ENCODE data around the gene ITPRIPL2.

Gene ITPRIPL2

DNA sequence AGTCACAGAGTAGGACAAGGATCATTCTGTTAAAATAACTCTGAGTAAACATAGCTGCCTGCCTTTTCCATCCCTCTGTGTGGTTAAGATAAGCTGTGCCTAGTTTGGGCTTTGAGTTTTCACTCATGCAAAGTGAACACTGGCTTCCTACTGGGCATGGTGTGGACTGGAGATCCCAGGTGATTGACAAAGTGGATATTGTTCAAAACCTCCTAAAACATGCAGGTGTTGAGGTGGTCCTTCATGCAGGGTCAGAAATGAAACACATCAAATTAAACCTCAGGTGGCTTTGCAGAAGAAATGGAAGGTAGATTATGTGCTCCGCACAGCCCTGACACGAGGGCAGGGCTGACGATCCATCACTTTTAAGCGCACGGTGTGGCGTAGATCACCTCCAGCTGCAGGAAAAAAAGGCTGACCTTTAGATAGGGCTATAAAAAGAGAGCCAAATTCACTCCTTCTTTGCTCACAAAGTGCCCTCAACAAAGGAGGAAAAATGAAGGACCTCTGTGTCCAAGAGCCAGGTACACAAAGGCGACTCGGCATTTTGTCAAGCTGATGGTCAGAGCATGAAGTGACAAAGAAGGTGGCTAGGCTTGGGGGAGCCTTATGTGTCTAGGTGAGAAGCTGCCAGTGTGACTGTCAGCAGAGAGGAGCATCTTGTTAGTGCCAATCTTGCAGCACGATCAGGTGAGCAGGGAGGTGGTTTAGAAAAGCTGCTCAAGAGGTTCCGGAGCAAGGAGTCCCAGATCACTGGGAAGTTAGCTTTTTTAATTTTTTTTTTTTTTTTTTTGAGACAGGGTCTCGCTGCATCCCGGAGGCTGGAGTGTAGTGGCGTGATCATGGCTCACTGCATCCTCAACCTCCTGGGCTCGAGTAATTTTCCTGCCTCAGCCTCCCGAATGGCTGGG lies 19.9 kb upstream of the ITPRIPL2 start:
- DNase-seq, result no peak

DNA sequence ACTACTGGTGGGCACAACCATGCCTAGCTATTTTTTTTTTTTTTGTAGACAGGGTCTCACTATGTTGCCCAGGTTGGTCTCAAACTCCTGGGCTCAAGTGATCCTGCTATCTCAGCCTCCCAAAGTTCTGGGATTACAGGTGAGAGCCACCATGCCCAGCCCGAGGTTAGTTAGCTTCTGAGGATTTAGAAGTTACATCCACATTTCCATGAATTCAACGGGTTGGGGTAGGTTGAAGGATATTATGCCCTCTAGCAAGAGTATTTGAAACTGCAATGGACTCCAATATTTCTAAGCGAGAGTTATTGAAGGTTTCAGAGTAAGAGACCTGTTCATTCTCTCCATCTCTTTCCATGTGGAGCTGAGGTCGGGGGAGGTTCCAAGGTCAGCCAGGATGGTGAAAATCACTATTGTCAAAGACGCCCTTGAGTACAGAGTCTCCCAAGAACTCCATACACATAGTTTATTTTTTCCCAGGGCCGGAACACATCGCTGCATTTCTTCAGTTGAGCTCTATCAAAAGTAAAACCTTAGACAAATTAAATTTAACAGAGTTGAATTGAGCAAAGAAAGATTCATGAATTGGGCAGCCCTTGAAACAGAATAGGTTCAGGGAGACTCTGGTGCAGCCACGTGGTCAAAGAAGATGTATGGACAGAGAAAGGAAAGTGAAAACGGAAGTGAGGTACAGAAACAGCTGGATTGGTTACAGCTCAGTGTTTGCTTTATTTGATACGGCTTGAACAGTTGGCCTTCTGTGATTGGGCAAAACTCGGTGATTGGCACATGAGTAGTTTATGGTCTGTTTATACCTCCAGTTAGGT lies 19.0 kb upstream of the ITPRIPL2 start:
- DNase-seq, result peak in 1 of 2 experiments; percentile 14

DNA sequence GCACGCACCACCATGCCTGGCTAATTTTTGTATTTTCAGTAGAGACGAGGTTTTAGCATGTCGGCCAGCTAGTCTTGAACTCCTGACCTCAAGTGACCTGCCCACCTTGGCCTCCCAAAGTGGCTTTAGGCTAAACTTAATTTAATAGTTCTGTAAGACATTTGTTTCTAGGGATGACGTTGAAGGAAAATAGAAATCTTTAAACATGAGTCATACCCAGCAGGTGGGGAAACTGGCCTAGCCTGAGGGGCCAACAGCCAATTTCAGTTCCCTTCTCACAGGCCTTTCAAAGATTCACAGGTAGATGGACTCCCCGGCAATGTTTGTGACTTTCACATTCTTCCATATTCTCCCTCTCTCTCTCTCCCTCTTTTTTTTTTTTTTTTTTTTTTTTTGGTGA lies 18.1 kb upstream of the ITPRIPL2 start:
- no peak for DNase-seq

DNA sequence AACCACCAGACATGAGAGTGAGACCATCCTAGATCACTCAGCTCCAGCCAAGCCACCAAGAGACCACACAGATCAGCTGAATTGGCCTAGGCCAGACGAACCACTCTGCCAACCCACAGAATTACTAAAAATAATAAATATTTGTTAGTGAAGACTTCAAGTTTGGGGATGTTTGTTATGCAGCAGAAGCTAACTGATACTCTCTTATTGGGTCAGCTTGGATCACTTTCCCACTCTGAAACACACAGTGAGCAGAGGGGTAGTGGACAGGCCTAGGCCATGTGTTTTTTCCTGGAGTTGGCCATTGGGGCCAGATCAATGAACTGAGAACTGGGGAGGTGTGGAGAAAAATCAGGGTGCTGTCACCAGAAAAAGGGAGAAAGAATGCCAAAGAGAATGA lies 15.6 kb upstream of the ITPRIPL2 start:
- DNase-seq, result no peak

DNA sequence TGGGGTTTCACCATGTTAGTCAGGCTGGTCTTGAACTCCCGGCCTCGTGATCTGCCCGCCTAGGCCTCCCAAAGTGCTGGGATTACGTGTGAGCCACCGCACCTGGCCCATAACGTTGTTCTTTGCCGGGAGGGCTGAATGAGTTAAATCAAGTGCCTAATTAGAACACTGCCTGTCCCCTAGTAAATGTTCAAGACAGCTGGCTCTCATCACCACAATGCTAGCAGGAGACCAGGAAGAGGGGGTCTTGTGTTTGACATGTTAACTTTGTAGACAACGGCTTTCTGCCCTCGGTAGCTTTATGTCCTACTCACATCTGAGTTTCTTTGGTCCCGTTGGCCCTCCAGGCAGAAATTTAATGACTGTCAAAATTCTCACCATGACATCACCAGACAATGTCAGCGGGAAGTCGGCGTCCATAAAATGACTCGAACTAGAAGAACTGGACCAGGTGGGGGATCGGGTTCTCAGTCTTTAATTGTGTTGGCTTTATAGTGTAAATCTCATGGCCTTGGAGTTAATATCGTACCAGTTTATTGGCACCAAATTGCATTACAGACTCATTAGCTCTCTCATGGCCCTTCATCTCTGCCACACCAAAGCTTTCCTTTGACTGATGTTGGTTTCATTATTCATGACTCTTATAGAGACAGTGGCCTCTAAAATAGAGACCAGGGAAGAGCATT lies 11.4 kb upstream of the ITPRIPL2 start:
- no peak for DNase-seq

DNA sequence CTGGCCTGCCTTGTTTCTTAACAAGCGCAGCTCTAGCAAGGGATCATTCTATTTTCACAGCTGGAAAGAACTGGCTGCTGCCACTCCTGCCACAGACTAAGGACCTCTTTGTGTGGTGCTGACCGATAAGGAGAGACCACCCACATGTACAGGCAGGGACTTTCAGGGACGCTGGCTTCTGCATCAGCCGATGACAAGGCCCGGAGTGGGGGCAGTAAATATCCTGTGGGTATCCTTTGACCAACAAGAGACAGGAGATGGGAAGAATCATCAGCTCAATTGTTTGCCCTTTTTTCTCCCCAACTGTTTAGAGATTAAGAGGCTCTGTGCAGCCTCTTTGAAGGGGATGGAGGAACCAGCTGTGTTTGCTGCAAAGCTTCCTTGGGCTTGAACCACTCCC lies 9.2 kb upstream of the ITPRIPL2 start:
- no peak for DNase-seq

DNA sequence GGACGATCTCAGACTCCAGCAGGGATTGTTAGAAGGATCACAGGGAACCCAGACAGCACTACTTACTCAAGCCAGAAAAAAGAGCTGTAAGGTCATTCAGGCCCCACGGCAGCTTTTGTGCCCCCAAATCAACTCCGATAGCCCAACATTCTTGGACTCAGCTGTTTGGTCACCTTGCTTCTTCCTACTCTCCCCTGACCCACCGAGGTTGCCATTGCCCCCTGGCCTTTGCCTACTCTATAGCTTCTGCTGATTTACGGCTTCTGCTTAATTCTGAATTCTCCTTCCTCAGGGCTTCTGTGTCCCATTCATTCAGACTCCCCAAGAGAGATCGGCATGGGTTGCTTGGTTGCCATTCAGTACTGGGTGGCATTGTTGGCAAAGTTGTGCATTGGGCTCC lies 8.6 kb upstream of the ITPRIPL2 start:
- DNase-seq, result no peak

DNA sequence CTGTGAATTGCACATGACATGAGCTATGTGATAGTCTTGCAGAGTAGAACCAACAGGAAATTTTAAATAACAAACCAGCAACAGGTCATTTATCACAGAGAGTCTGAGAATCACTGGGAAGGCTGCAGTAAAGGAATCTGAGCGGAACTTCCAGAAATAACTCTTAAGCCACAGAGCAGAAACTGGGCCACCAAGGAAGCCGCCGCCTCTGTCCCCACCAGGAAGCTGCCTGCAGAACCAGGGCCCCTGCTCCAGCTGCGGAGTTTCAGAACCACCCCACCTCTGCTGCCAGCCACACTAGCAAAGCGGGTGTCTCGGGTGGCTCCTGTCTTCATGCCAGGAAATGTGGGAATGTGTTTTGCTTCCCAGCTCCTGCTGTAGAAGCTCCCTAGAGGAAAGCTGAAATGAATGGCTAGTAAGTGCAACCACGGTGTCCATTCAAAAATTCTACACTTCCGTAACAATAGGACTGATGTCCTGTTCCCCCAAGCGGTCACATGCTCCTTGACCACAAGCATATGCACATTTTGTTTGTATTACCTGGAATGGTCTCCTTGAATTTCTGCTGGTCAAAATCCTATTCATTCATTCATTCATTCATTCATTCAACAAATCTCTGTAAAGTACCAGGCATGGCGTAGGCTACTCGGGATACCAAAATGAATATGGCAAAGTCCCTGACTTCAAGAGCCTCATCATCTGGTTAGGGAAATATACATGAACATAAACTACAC lies 7.7 kb upstream of the ITPRIPL2 start:
- no peak for DNase-seq

DNA sequence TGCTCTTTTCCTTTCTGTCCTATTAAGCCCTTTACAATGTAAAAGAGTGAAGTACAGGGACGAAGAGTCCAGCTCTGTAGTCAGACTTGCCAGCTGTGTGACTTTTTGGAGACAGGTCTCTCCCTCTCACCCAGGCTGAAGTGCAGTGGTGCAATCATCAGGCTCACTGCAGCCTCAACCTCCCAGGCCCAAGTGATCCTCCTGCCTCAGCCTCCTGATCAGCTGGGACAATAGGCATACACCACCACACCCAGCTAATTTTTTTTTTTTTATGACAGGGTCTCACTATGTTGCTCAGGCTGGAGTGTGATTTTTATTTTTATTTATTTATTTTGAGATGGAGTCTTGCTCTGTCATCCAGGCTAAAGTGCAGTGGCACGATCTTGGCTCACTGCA lies 7.1 kb upstream of the ITPRIPL2 start:
- DNase-seq, result no peak

DNA sequence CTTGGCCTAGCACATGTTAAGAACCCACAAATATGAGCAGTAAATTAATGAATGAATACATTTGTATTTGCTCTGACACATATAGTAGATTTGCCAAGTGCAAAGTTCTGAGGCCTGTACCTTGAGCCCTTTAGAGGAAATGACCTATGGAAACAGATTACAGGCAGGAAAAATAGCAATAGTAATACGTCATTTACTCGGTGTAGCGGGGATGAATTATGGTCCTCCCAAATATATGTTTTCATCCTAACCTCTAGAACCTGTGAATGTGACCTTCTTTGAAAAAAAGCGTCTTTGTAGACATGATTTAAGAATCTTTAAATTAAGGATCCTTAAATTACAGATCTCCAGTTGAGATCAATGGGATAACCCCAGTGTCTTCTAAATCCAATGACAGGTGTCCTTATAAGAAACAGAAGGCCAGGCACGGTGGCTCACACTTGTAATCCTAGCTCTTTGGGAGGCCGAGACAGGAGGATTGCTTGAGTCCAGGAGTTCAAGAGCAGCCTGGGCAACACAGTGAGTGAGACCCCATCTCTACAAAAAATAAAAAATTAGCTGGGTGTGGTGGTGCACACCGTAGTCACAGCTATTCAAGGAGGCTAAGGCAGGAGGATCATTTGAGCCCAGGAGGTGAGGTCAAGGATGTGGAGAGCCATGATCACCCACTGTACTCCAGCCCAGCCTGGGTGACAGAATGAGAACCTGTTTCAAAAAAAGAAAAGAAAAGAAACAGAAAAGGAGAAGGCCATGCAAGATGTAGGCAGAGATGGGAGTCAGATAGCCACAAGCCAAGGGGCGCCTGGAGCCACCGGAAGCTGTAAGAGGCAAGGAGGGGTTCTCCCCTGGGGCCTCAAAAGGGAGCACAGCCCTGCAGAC lies 5.1 kb upstream of the ITPRIPL2 start:
- no peak for DNase-seq

DNA sequence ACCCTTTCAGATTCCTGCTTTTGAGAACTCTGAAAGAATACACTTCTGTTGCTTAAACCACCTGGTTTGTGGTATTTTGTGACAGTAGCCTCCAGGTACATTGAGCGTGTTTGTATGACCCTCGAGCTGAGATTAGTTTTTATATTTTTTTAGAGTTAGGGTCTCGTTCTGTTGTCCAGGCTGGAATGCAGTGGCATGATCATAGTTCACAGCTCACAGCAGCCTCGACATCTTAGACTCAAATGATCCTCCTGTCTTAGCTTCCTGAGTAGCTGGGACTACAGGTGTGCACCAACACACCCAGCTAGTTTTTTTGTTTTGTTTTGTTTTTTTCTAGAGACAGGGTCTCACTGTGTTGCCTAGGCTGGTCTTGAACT lies 4.5 kb upstream of the ITPRIPL2 start:
- no peak for DNase-seq

DNA sequence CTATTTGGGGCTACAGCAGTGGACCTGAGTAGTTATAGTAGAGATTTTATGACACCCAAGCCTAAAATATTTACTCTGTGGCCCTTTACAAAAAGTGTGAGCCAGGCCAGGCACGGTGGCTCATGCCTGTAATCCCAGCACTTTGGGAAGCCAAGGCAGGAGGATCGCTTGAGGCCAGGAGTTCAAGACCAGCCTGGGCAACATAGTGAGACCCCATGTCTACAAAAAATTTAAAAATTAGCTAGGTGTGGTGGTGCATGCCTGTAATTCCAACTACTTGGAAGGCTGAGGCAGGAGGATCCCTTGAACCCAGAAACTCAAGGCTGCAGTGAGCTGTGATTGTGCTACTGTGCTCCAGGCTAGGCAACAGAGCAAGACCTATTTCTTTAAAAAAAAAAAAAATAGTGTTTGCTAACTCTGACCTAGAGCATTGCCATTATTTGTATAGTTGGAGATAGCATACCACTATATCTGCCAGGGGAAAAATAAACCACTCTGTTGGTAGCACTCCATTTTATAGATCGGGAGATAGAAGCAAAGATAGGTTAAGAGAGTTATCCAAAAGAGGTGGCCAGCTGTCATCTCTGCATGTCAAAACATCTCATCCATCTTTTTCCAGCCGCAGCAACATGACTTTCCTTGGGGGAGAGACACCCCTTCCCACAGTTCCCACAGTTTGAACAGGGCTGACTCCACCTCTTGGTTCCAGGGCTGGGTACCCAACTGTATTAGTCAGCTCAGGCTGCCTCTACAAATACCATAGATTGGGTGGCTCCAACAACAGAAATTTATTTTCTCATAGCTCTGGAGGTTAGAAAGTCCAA lies 3.0 kb upstream of the ITPRIPL2 start:
- DNase-seq, result no peak

DNA sequence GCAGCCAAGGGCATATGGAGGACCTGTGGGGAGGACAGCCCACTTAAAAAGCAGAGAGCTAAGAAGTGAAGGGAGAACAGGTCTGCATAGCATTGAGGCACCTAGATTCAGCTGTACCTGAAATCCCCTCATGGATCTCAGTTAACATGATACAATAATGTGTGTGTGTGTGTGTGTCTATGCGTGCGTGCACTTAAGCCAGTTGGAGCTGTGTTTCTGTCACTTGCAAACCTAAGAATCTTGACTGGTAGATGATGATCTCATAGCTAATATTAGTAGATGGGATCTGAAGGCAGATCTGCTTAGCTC lies 1.7 kb upstream of the ITPRIPL2 start:
- no peak for DNase-seq

DNA sequence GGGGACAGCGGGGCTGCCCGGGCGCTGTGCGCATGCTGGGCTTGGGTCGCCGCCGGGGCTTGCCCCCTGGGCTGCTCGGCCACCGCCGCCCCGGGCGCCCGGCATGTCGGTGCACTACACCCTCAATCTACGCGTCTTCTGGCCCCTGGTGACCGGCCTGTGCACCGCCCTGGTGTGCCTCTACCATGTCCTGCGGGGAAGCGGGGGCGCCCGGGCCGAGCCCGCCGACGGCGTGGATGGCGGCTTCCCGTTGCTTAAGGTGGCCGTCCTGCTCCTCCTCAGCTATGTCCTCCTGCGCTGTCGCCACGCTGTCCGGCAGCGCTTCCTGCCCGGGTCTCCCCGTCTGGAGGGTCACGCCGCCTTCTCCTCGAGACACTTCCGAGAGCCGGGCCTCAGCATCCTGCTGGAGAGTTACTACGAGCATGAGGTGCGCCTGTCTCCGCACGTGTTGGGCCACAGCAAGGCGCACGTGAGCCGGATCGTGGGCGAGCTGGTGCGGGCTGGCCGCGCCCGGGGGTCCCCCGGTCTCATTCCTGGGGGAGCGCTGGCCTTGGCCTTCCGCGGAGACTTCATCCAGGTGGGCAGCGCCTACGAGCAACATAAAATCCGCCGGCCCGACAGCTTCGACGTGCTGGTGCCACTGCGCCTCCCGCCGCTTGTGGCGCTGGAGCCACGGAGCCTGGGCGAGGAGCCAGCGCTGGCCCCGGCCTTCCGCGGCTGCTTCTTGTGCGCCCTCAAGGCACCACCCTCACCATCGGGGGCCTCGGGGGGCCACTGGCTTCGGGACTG lies 789 bp downstream of the ITPRIPL2 start:
- no peak for DNase-seq

DNA sequence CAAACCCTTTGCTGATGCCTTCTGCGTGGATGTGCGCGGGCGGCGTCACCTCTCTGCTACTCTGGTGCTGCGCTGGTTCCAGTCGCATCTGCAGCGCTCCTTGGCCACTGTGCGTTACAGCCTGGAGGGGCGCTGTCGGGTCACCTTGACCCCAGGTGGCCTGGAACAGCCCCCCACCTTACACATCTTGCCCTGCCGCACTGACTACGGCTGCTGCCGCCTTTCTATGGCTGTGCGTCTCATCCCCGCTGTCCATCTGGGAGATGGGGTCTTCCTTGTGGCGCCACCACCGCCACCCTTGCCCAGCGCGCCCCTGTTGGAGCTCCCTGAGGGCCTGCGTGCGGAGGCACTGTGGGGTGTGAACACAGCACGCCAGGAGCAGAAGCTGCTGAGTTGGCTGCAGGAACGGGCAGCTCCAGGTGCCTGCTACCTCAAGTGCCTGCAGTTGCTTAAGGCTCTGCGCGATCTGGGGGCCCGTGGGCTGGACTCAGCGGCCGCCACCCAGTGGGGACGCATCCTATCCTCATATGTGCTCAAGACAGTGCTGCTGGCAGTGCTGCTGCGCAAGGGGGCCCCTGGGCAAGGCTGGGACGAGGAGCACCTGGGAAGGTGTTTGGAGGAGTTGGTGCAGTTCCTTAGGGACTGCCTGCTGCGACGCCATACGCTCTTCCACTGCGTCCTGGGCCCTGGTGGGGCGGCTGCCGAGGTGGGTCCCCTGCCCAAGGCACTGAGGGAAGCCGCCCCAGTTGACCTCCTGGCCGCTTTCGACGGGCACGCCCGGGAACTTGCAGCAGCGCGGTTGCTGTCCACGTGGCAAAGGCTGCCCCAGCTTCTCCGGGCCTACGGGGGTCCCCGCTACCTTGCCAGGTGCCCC lies 1.6 kb downstream of the ITPRIPL2 start:
- DNase-seq, result no peak

DNA sequence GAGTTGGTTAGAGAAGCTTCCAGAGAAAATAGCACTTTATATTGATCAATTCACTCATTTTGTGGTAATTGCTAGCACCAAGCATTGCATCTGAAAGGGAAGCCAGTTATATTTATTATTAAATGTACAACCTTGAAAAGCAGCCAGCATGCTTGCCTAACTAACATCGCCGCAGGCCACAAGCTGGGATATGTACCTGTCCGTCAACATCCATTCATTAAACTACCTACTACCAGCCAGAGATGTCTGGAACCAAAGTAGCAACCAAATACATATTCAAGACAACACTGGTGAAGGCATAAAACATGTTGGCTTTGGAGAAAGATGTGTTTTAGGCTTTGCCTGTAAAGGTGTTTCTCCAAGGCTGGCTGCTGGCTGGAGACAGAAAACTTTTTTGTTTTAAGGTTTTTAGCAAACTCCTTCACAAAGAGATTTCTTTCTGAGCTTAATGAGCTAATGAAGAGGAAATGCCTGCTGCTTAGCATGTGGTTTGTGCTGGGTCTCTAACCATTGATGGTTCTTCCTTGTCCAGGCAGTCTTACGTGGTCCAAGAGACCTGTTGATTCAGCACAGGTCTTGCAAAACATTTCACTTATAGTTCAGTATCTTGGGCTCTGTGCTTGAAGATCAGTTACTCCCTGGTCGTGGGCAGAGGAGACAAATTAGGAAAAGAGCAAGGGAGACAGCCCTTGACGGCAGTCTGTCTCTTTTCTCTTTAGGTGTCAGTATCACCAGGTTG lies 3.1 kb downstream of the ITPRIPL2 start:
- no peak for DNase-seq

DNA sequence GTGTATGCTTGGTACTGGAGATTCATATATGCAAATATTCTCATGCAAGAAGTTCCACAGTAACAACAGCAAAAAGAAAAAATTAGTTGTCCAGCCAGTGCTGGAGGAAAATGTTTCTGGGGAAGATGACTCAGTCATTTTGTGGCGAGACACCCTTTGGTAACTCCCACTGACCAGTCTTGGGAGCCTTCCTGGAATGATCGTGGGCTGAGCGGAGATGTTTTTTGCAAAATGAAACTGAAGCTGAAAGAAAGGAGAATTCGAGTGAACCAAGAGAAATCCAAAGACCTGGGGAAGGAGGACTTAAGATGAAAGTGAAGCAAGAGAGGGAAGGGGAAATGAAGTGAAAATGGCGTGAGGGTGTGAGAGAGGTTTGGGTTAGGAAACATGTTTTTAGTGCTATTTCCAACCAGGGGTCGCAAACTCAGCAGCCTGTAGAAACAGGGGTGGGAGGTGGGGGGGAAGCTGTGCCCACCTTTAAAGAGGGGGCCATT lies 5.2 kb downstream of the ITPRIPL2 start:
- no peak for DNase-seq

DNA sequence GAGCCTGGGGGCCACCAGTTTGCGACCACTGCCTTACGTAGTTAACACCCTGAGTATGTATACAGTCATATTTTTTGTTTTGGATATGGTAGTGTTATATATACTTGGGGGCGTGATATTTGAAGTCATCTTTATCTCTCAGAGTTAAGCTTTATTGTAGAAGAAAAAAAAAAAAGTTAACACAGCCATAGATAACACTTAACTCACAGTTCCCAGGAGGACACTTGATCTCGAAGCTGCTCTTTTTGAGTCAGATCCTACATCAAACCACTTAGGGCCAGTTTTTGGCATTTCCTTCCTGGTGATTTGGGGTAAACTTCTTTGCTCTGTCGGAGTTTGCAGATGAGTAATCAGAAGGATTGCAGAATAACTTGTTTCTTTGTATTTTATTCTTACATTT lies 5.8 kb downstream of the ITPRIPL2 start:
- DNase-seq, result no peak

All from NCI-H524 (cell line).